Endothelial cell of umbilical vein (primary cell): ENCODE data around the gene CFD. TPM values are rescaled to one million over a fixed set of nuclear protein-coding genes. Genes with fewer than 3 reads are reported as not detected.

Source experiments
- BruUV-seq: library from RNA; stranded (reverse); fragments of 400-500 nt; replicated peaks from 2 replicates; lab custom pipeline; 2021; lab: Mats Ljungman, UMichigan
- CTCF ChIA-PET: fragments of 300-600, 350-600 bp; sonication (Branson Sonifier 250); formaldehyde crosslinking; loops from one replicate; lab custom pipeline; 2021; ENCODE audit warnings: antibody characterized with exemption, inconsistent platforms; lab: Charles Lee
- POLR2A ChIA-PET: fragments of 300-600, 350-600 bp; sonication (Branson Sonifier 250); formaldehyde crosslinking; loops from one replicate; lab custom pipeline; 2021; ENCODE audit warnings: antibody characterized with exemption, inconsistent platforms; lab: Charles Lee
- DNase-seq: peaks from one replicate; pipeline ENCODE4 v3.0.0-alpha.2; 2011; ENCODE audit warnings: low read depth, low spot score
- FAIRE-seq: peaks from 2 replicates; lab custom pipeline; 2011; peaks lifted over from hg19 to GRCh38; lab: Jason Lieb, UNC
- H2AFZ ChIP-seq: 2 replicates; pipeline ENCODE4 v1.6.0; 2012; ENCODE audit warnings: low read depth, low read length, control low read depth, inconsistent platforms
- H3K27ac ChIP-seq: 2 replicates; pipeline ENCODE4 v1.5.1; 2011; ENCODE audit warnings: low read depth, mild to moderate bottlenecking, control low read depth, low read length, moderate library complexity; ENCODE audit not compliant: insufficient read depth
- H3K27me3 ChIP-seq, 2 experiments: 2 replicates each; pipeline versions ENCODE4 v1.6.0 to v1.6.1; 2011; ENCODE audit warnings: low read length in 2 of 2, mixed read lengths in 1 of 2; ENCODE audit not compliant: control insufficient read depth in 2 of 2, insufficient read depth in 2 of 2
- H3K36me3 ChIP-seq, 2 experiments: 2 replicates in 1 of 2; 3 replicates in 1 of 2; pipeline ENCODE4 v1.5.1; 2011; ENCODE audit warnings: low read length in 2 of 2, mild to moderate bottlenecking in 1 of 2, moderate library complexity in 1 of 2; ENCODE audit not compliant: control insufficient read depth in 2 of 2, insufficient read depth in 2 of 2; ENCODE audit errors: extremely low read depth in 1 of 2
- H3K4me1 ChIP-seq: 3 replicates; pipeline ENCODE4 v1.5.1; 2011; ENCODE audit warnings: mild to moderate bottlenecking, low read length; ENCODE audit not compliant: control insufficient read depth, insufficient read depth; ENCODE audit errors: extremely low read depth
- H3K4me2 ChIP-seq: 2 replicates; pipeline ENCODE4 v1.6.1; 2011; ENCODE audit warnings: low read length, control low read depth, mixed read lengths; ENCODE audit not compliant: insufficient read depth
- H3K4me3 ChIP-seq, 3 experiments: fragments of 200-600 bp in 1 of 3; sonication (generic), shearing (Covaris generic) in 1 of 3; replicated peaks in 1 of 3; 2 replicates each; pipeline ENCODE4 v1.5.1; 2011 to 2016; ENCODE audit warnings: control low read depth in 3 of 3, low read length in 3 of 3, mild to moderate bottlenecking in 2 of 3, inconsistent platforms in 1 of 3, low read depth in 1 of 3, moderate library complexity in 1 of 3; ENCODE audit not compliant: insufficient read depth in 1 of 3
- H3K79me2 ChIP-seq: 2 replicates; pipeline ENCODE4 v1.6.0; 2012; ENCODE audit warnings: low read length, inconsistent platforms; ENCODE audit not compliant: control insufficient read depth, insufficient read depth
- H3K9ac ChIP-seq: replicated peaks from 2 replicates; pipeline ENCODE3; 2011; ENCODE audit warnings: low read length, control low read depth; ENCODE audit not compliant: insufficient read depth; ENCODE audit errors: extremely low read depth
- H3K9me1 ChIP-seq: replicated peaks from 3 replicates; pipeline ENCODE4 v1.6.0; 2011; ENCODE audit warnings: mild to moderate bottlenecking, low read length; ENCODE audit not compliant: control insufficient read depth, insufficient read depth; ENCODE audit errors: extremely low read depth
- H3K9me3 ChIP-seq: replicated peaks from 2 replicates; pipeline ENCODE4 v1.5.1; 2012; ENCODE audit warnings: low read length, inconsistent platforms; ENCODE audit not compliant: control insufficient read depth, insufficient read depth
- H4K20me1 ChIP-seq: replicated peaks from 2 replicates; pipeline ENCODE3; 2011; ENCODE audit warnings: mild to moderate bottlenecking, low read length; ENCODE audit not compliant: control insufficient read depth, insufficient read depth; ENCODE audit errors: extremely low read depth
- CTCF ChIP-seq, 2 donors: IDR thresholded peaks; 1 replicate in 1 of 2; 2 replicates in 1 of 2; pipeline ENCODE4 v1.5.1; 2011; ENCODE audit warnings: low read length in 2 of 2, mild to moderate bottlenecking in 2 of 2, moderate library complexity in 2 of 2, control low read depth in 1 of 2, inconsistent platforms in 1 of 2, low read depth in 1 of 2; ENCODE audit not compliant: insufficient read depth in 1 of 2; ENCODE audit errors: extremely low read depth in 1 of 2
- EZH2 ChIP-seq: IDR thresholded peaks from 2 replicates; pipeline ENCODE4 v1.6.1; 2012; ENCODE audit warnings: borderline replicate concordance, low read depth, mild to moderate bottlenecking, moderate library complexity, low read length, inconsistent platforms; ENCODE audit not compliant: severe bottlenecking
- FOS ChIP-seq: IDR thresholded peaks from 2 replicates; pipeline ENCODE4 v1.6.1; 2011; ENCODE audit warnings: mild to moderate bottlenecking, low read length, moderate library complexity, borderline replicate concordance; ENCODE audit not compliant: insufficient read depth
- JUN ChIP-seq: IDR thresholded peaks from 2 replicates; pipeline ENCODE4 v1.6.1; 2011; ENCODE audit warnings: borderline replicate concordance, low read depth; ENCODE audit not compliant: insufficient read length, insufficient read depth
- MAX ChIP-seq: IDR thresholded peaks from 2 replicates; pipeline ENCODE4 v1.6.1; 2011; ENCODE audit not compliant: insufficient read depth, insufficient read length
- MYC ChIP-seq: IDR thresholded peaks from one replicate; pipeline ENCODE4 v1.6.1; 2011; ENCODE audit warnings: mild to moderate bottlenecking, low read depth, low read length
- POLR2A ChIP-seq: IDR thresholded peaks from 2 replicates; pipeline ENCODE4 v1.6.1; 2012; ENCODE audit warnings: low read depth, mild to moderate bottlenecking, control low read depth, low read length
- POLR2AphosphoS5 ChIP-seq: IDR thresholded peaks from 2 replicates; pipeline ENCODE4 v1.6.1; 2012; ENCODE audit warnings: low read depth, mild to moderate bottlenecking, control low read depth, low read length, moderate library complexity; ENCODE audit not compliant: insufficient read depth
- dilution Hi-C: fragments of 300-500 bp; cut with MboI; formaldehyde crosslinking; loops from one replicate; pipeline ENCODE4 v1.15.0; 2019; ENCODE audit warnings: low sequenced_read_pairs; ENCODE audit not compliant: extremely low pct_ligation_motif_present
- intact Hi-C: fragments of 100-400 bp; cut with micrococcal nuclease; formaldehyde crosslinking; loops from one replicate; pipeline ENCODE4 v1.10.0; 2022
- polyA plus RNA-seq, 4 experiments: library from polyadenylated mRNA; depleted of rRNA in 3 of 4; stranded (reverse) in 3 of 4; unstranded in 1 of 4; fragments of >200 nt; gene quantifications; 2 replicates each; pipeline versions ENCODE4 v1.2.1 to v1.2.3, GENCODE V29; 2011 to 2012; ENCODE audit warnings: missing spikeins in 1 of 4
- total RNA-seq: library from RNA; stranded (reverse); gene quantifications from 2 replicates; pipeline ENCODE4 v1.2.3, GENCODE V29; 2021

Gene CFD
- total and polyA plus RNA-seq, 2 donors (not counting 3 experiments of a cell fraction or from before 2014, with no cell fraction given), result 0.25 to 0.40 TPM

GRCh38 chr19:901216-902092 is 42.0 kb downstream of the CFD start:
- Histone ChIP-seq H3K9me1 (no peaks in the 10 kb centered on the region), H4K20me1 (no peaks in the 10 kb centered on the region), H2AFZ (no peak overlapping the region), H3K9ac (no peak overlapping the region), H3K27me3 (no peaks in the 10 kb centered on the region), H3K9me3 (no peaks in the 10 kb centered on the region), H3K27ac (no peak overlapping the region), H3K4me2 (no peak overlapping the region), H3K4me1 (no peaks in the 10 kb centered on the region), H3K4me3 (no peak overlapping the region), H3K36me3 (peaks cover 0 to 11% of the 10 kb centered on the region in 2 experiments), H3K79me2 (no peaks in the 10 kb centered on the region)
- ChIA-PET CTCF (interaction anchor here (0.6 kb wide), 1 partner anchor 8 kb away, joined by 3 read pairs; the partner anchor contains the start of genes MED16 and RNU6-9), POLR2A (interaction anchor here (1.2 kb wide), 1 partner anchor 9 kb away, joined by 4 read pairs; no protein-coding TSS in a partner anchor)
- BruUV-seq, result no TSS peak
- DNase-seq (no peak), FAIRE-seq (no peak)
- dilution Hi-C loops (no loop called here), intact Hi-C loops (no loop called here)
- TF ChIP-seq FOS (no peak), POLR2A (no peak), POLR2AphosphoS5 (no peak), MYC (no peak), CTCF (IDR thresholded peaks at IDR 0.05; ENCODE audit: extremely low read depth in 1 of 2, insufficient read depth in 1 of 2, low read depth in 1 of 2, low read length in 2 of 2) (no peak), EZH2 (no peak), JUN (no peak), MAX (no peak)
